Measurements from ENCODE around the gene NAPG. TPM values are rescaled to one million over a fixed set of nuclear protein-coding genes. Genes with fewer than 3 reads are reported as not detected.
"Not testable (repeated sequence)": the region's sequence is repeated elsewhere in the genome, so short reads cannot be mapped to it uniquely, and the experiment has no call there.

The NAPG gene
- total RNA-seq, 1 experiment from 2014 or later = 41.5 TPM

- no peaks in the 10 kb centered on the region for H3K36me3 ChIP-seq (ENCODE audit: control insufficient read depth, insufficient read depth, low read length)
- CTCF ChIA-PET = no interaction called here
- intact Hi-C loops (cut with micrococcal nuclease; ENCODE audit: unreplicated experiment) = no loop called here
- Mint-ChIP-seq H3K9me3 (ENCODE audit: unreplicated experiment) (no peaks in the 10 kb centered on the region), H3K4me3 (ENCODE audit: unreplicated experiment) (no peak overlapping the region), H3K36me3 (ENCODE audit: insufficient read depth, unreplicated experiment) (no peaks in the 10 kb centered on the region), H3K4me1 (ENCODE audit: low read depth, unreplicated experiment) (peaks cover 5% of the 10 kb centered on the region), H3K27me3 (ENCODE audit: insufficient read depth, unreplicated experiment) (peaks cover 12% of the 10 kb centered on the region), H3K27ac (ENCODE audit: unreplicated experiment) (no peak overlapping the region)
- no peak for TF ChIP-seq CTCF (IDR thresholded peaks at IDR 0.05; ENCODE audit: insufficient read depth in 1 of 2, low read depth in 1 of 2, low read length in 1 of 2, severe bottlenecking in 1 of 2, unreplicated experiment in 1 of 2)
- H3K9me3 ChIP-seq = no peaks in the 10 kb centered on the region
- no peak overlapping the region for H3K4me3 ChIP-seq (ENCODE audit: low read depth, low read length)
- POLR2A ChIA-PET = no interaction called here
- no peaks in the 10 kb centered on the region; the same call in 1 of the 2 replicates for H3K27me3 ChIP-seq (replicated peaks; ENCODE audit: control insufficient read depth, insufficient read depth, low read length)
- H3K4me1 ChIP-seq = no peaks in the 10 kb centered on the region
- DNase-seq = no peak
- BruUV-seq (replicated peaks) = no TSS peak
Observed at GRCh38 chr18:10590412-10590811, 64.6 kb downstream of the NAPG start.

DNA sequence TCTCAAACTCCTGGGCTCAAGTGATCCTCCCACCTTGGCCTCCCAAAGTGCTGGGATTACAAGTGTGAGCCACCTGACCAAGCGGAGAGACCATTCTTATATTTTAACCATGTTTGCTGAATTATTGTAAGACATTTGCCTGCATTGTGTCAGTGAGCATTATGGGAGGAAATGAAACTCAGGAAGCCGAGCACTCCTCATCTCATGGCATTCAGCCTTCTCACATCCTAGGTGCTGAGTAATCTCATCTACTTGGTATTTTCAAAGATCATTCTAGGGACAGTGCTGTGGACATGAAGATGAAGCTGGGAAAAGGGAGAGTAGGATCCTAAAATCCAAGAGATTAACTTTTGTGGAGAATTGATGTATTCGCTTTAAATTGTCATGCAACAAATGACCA lies 66.1 kb downstream of the NAPG start:
- no peak overlapping the region for H3K27ac Mint-ChIP-seq (ENCODE audit: unreplicated experiment)

GRCh38 chr18:10593366-10594022 lies 67.7 kb downstream of the NAPG start:
- H3K9me3 ChIP-seq; H3K4me1 ChIP-seq; H3K4me3 ChIP-seq (ENCODE audit: low read depth, low read length); CTCF ChIA-PET; H3K27me3 Mint-ChIP-seq (ENCODE audit: insufficient read depth, unreplicated experiment); H3K27ac Mint-ChIP-seq (ENCODE audit: unreplicated experiment); H3K9me3 Mint-ChIP-seq (ENCODE audit: unreplicated experiment); H3K36me3 ChIP-seq (ENCODE audit: control insufficient read depth, insufficient read depth, low read length); intact Hi-C loops (cut with micrococcal nuclease; ENCODE audit: unreplicated experiment); H3K4me1 Mint-ChIP-seq (ENCODE audit: low read depth, unreplicated experiment); H3K36me3 Mint-ChIP-seq (ENCODE audit: insufficient read depth, unreplicated experiment); DNase-seq; H3K27me3 ChIP-seq (replicated peaks; ENCODE audit: control insufficient read depth, insufficient read depth, low read length); BruUV-seq (replicated peaks); H3K4me3 Mint-ChIP-seq (ENCODE audit: unreplicated experiment); POLR2A ChIA-PET: not testable (repeated sequence)

More for the DNA sequence above, 66.1 kb downstream of the NAPG start:
- Mint-ChIP-seq H3K4me3 (ENCODE audit: unreplicated experiment) (no peak overlapping the region), H3K27me3 (ENCODE audit: insufficient read depth, unreplicated experiment) (peaks cover 11% of the 10 kb centered on the region), H3K9me3 (ENCODE audit: unreplicated experiment) (no peaks in the 10 kb centered on the region), H3K36me3 (ENCODE audit: insufficient read depth, unreplicated experiment) (no peaks in the 10 kb centered on the region), H3K4me1 (ENCODE audit: low read depth, unreplicated experiment) (peaks cover 5% of the 10 kb centered on the region)
- ChIA-PET POLR2A (no interaction called here), CTCF (no interaction called here)
- Histone ChIP-seq H3K27me3 (replicated peaks; ENCODE audit: control insufficient read depth, insufficient read depth, low read length) (no peaks in the 10 kb centered on the region; the same call in 1 of the 2 replicates), H3K4me1 (no peaks in the 10 kb centered on the region), H3K36me3 (ENCODE audit: control insufficient read depth, insufficient read depth, low read length) (no peaks in the 10 kb centered on the region), H3K9me3 (no peaks in the 10 kb centered on the region), H3K4me3 (ENCODE audit: low read depth, low read length) (no peak overlapping the region)
- no TSS peak for BruUV-seq (replicated peaks)
- intact Hi-C loops (cut with micrococcal nuclease; ENCODE audit: unreplicated experiment) = no loop called here
- DNase-seq = no peak
- TF ChIP-seq CTCF (IDR thresholded peaks at IDR 0.05; ENCODE audit: insufficient read depth in 1 of 2, low read depth in 1 of 2, low read length in 1 of 2, severe bottlenecking in 1 of 2, unreplicated experiment in 1 of 2) = no peak

GRCh38 chr18:10595917-10596316 lies 70.1 kb downstream of the NAPG start:
- H3K27me3 Mint-ChIP-seq (ENCODE audit: insufficient read depth, unreplicated experiment); BruUV-seq (replicated peaks); H3K4me1 Mint-ChIP-seq (ENCODE audit: low read depth, unreplicated experiment); H3K4me3 ChIP-seq (ENCODE audit: low read depth, low read length); CTCF ChIA-PET; H3K4me1 ChIP-seq; H3K4me3 Mint-ChIP-seq (ENCODE audit: unreplicated experiment); H3K27me3 ChIP-seq (replicated peaks; ENCODE audit: control insufficient read depth, insufficient read depth, low read length); H3K36me3 ChIP-seq (ENCODE audit: control insufficient read depth, insufficient read depth, low read length); H3K36me3 Mint-ChIP-seq (ENCODE audit: insufficient read depth, unreplicated experiment); POLR2A ChIA-PET; intact Hi-C loops (cut with micrococcal nuclease; ENCODE audit: unreplicated experiment); DNase-seq; H3K27ac Mint-ChIP-seq (ENCODE audit: unreplicated experiment); H3K9me3 ChIP-seq; H3K9me3 Mint-ChIP-seq (ENCODE audit: unreplicated experiment): not testable (repeated sequence)

DNA sequence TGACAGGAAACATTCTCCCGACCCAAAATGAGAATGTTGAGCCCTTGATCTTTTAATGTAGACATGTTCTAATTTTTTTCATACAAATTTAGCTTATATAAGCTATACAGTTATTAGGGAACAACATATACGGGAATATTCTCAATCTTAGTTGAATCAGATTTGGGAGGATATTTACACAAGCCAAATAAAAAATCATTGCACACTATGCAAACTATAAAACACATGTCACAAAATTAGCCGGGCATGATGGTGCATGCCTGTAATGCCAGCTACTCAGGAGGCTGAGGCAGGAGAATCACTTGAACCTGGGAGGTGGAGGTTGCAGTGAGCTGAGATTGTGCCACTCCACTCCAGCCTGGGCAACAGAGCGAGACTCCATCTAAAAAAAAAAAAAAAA lies 71.9 kb downstream of the NAPG start:
- H3K4me1 ChIP-seq; DNase-seq; H3K36me3 Mint-ChIP-seq (ENCODE audit: insufficient read depth, unreplicated experiment); H3K4me1 Mint-ChIP-seq (ENCODE audit: low read depth, unreplicated experiment); H3K27me3 ChIP-seq (replicated peaks; ENCODE audit: control insufficient read depth, insufficient read depth, low read length); POLR2A ChIA-PET; H3K9me3 Mint-ChIP-seq (ENCODE audit: unreplicated experiment); H3K4me3 Mint-ChIP-seq (ENCODE audit: unreplicated experiment); H3K27ac Mint-ChIP-seq (ENCODE audit: unreplicated experiment); H3K4me3 ChIP-seq (ENCODE audit: low read depth, low read length); H3K27me3 Mint-ChIP-seq (ENCODE audit: insufficient read depth, unreplicated experiment); intact Hi-C loops (cut with micrococcal nuclease; ENCODE audit: unreplicated experiment); H3K36me3 ChIP-seq (ENCODE audit: control insufficient read depth, insufficient read depth, low read length); BruUV-seq (replicated peaks); H3K9me3 ChIP-seq: not testable (repeated sequence)
- CTCF ChIA-PET = interaction anchor here (0.7 kb wide), 1 partner anchor 160 kb away, joined by 3 read pairs; no protein-coding TSS in a partner anchor

- H3K4me1 Mint-ChIP-seq (ENCODE audit: low read depth, unreplicated experiment); H3K36me3 Mint-ChIP-seq (ENCODE audit: insufficient read depth, unreplicated experiment); H3K4me3 Mint-ChIP-seq (ENCODE audit: unreplicated experiment); DNase-seq; H3K9me3 ChIP-seq; H3K27me3 Mint-ChIP-seq (ENCODE audit: insufficient read depth, unreplicated experiment); CTCF ChIA-PET; H3K4me1 ChIP-seq; H3K9me3 Mint-ChIP-seq (ENCODE audit: unreplicated experiment); H3K27ac Mint-ChIP-seq (ENCODE audit: unreplicated experiment); H3K27me3 ChIP-seq (replicated peaks; ENCODE audit: control insufficient read depth, insufficient read depth, low read length); H3K4me3 ChIP-seq (ENCODE audit: low read depth, low read length); BruUV-seq (replicated peaks); POLR2A ChIA-PET; H3K36me3 ChIP-seq (ENCODE audit: control insufficient read depth, insufficient read depth, low read length); intact Hi-C loops (cut with micrococcal nuclease; ENCODE audit: unreplicated experiment): not testable (repeated sequence)
Observed at GRCh38 chr18:10600701-10601100, 74.9 kb downstream of the NAPG start.
